ENCODE measurements around the gene REEP5.

- TF ChIP-seq CTCF (IDR thresholded peaks at IDR 0.05; ENCODE audit: low read depth, low read length): no peak
- TF ChIP-seq POLR2A (IDR thresholded peaks at IDR 0.05; ENCODE audit: extremely low read depth, insufficient read length): no peak
- TF ChIP-seq MAX (IDR thresholded peaks at IDR 0.05; ENCODE audit: low read depth, low read length): no peak
- no peak for TF ChIP-seq MYC (IDR thresholded peaks at IDR 0.05; ENCODE audit: low read depth, low read length)
Measured at GRCh38 chr5:112883192-112883591, 38.8 kb downstream of the REEP5 start.

Measured in NB4 (cell line).